GM19239 (cell line): ENCODE data around the gene WDR75.

Experiments
- DNase-seq: peaks from one replicate; pipeline ENCODE4 v3.0.0; 2011; ENCODE audit warnings: low spot score; ENCODE audit not compliant: insufficient read length
- FAIRE-seq: peaks from 2 replicates; lab custom pipeline; 2011; peaks lifted over from hg19 to GRCh38; lab: Jason Lieb, UNC

Gene WDR75

GRCh38 chr2:189522435-189523151 lies 81.3 kb downstream of the WDR75 start:
- FAIRE-seq (no peak), DNase-seq (no peak)

GRCh38 chr2:189524746-189525145 lies 83.5 kb downstream of the WDR75 start:
- FAIRE-seq: no peak
- DNase-seq: no peak
